Erythroblast (primary cell): ENCODE results near the gene SPACDR.

Experiments used
- GATA1 ChIP-seq: IDR thresholded peaks from 2 replicates; pipeline ENCODE4 v1.6.1; 2011; ENCODE audit warnings: low read depth, mild to moderate bottlenecking, control low read depth, low read length, moderate library complexity
- POLR2A ChIP-seq: IDR thresholded peaks from 2 replicates; pipeline ENCODE4 v1.6.1; 2011; ENCODE audit warnings: mild to moderate bottlenecking, low read length

DNA sequence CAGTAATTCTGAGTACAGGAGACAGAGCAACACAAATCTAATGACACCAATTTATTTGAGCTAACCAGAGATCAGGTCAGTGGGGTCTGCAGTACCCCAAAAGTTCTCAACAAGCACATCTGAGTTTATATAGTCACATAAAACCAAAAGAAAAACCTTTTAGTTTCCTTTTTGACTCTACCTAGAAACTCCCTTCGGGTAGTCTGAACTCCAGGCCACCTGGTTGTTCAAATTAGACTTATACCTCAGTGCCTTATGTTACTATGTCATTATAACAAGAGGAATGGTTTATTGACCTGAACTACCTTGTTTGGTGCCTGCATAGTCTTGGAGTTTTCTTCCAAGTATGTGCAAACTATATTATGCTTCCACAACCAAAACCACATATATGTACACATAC lies 50.2 kb downstream of the SPACDR start:
- TF ChIP-seq POLR2A = no peak
- no peak for TF ChIP-seq GATA1
